Stimulated activated CD8-positive, alpha-beta memory T cell treated with anti-CD3 and anti-CD28 coated beads, Interleukin-4, amount 100 ng/mL, for 24 hours (primary cell): ENCODE results near the gene CDKL4.
A peak's percentile ranks its signal among the peaks of the same experiment; 100 is the strongest.
"Not testable (repeated sequence)": the region's sequence is repeated elsewhere in the genome, so short reads cannot be mapped to it uniquely, and the experiment has no call there.

Experiments used
- DNase-seq: peaks from one replicate; pipeline ENCODE4 v3.0.0-alpha.2; 2020; ENCODE audit warnings: low read depth

The CDKL4 gene

GRCh38 chr2:39228413-39229209 lies 15.2 kb downstream of the CDKL4 start:
- no peak for DNase-seq

- DNase-seq: peak; percentile 68
Observed at GRCh38 chr2:39227628-39228412, 15.9 kb downstream of the CDKL4 start.

GRCh38 chr2:39225567-39225966 lies 18.2 kb downstream of the CDKL4 start:
- no peak for DNase-seq

GRCh38 chr2:39223909-39224308 lies 19.9 kb downstream of the CDKL4 start:
- no peak for DNase-seq

GRCh38 chr2:39221459-39221858 lies 22.3 kb downstream of the CDKL4 start:
- DNase-seq: no peak

GRCh38 chr2:39220136-39220535 lies 23.6 kb downstream of the CDKL4 start:
- no peak for DNase-seq

- DNase-seq: no peak
Observed at GRCh38 chr2:39218391-39218790, 25.4 kb downstream of the CDKL4 start.

GRCh38 chr2:39217192-39217550 lies 26.6 kb downstream of the CDKL4 start:
- no peak for DNase-seq

GRCh38 chr2:39216346-39217191 lies 27.2 kb downstream of the CDKL4 start:
- peak; percentile 42 for DNase-seq

- DNase-seq: no peak
Observed at GRCh38 chr2:39215545-39215944, 28.2 kb downstream of the CDKL4 start.

- no peak for DNase-seq
Observed at GRCh38 chr2:39213015-39213414, 30.8 kb downstream of the CDKL4 start.

- no peak for DNase-seq
Observed at GRCh38 chr2:39210846-39211245, 32.9 kb downstream of the CDKL4 start.

- no peak for DNase-seq
Observed at GRCh38 chr2:39203382-39203781, 40.4 kb downstream of the CDKL4 start.

GRCh38 chr2:39202639-39203369 lies 41.0 kb downstream of the CDKL4 start:
- DNase-seq: no peak

GRCh38 chr2:39197003-39197402 lies 46.8 kb downstream of the CDKL4 start:
- not testable (repeated sequence) for DNase-seq

- no peak for DNase-seq
Observed at GRCh38 chr2:39194686-39195085, 49.1 kb downstream of the CDKL4 start.

GRCh38 chr2:39188960-39189494 lies 54.7 kb downstream of the CDKL4 start:
- DNase-seq: no peak

GRCh38 chr2:39183673-39184072 lies 60.1 kb downstream of the CDKL4 start:
- no peak for DNase-seq

- no peak for DNase-seq
Observed at GRCh38 chr2:39181297-39181696, 62.5 kb downstream of the CDKL4 start.

- no peak for DNase-seq
Observed at GRCh38 chr2:39179974-39180960, 63.5 kb downstream of the CDKL4 start.
